HL-60/S4 (cell line): Measurements from ENCODE around the gene CRACR2B.

Source experiments
- in situ Hi-C: fragments of 300-500 bp; cut with MboI; formaldehyde crosslinking; loops from 2 replicates; pipeline ENCODE4 v1.14.3; 2022; ENCODE audit warnings: low sequenced_read_pairs

The CRACR2B gene

GRCh38 chr11:850775-851763 is 23.4 kb downstream of the CRACR2B start:
- in situ Hi-C loops = loop anchor here (25.0 kb wide), 1 partner anchor 211 kb away; the partner anchor contains the start of gene MUC2

GRCh38 chr11:852762-853161 is 25.0 kb downstream of the CRACR2B start:
- in situ Hi-C loops = loop anchor here (25.0 kb wide), 1 partner anchor 210 kb away; the partner anchor contains the start of gene MUC2

GRCh38 chr11:853682-854448 is 26.1 kb downstream of the CRACR2B start:
- in situ Hi-C loops = loop anchor here (25.0 kb wide), 1 partner anchor 208 kb away; the partner anchor contains the start of gene MUC2

GRCh38 chr11:854601-855329 is 27.0 kb downstream of the CRACR2B start:
- in situ Hi-C loops = loop anchor here (25.0 kb wide), 1 partner anchor 208 kb away; the partner anchor contains the start of gene MUC2

GRCh38 chr11:855330-855674 is 27.6 kb downstream of the CRACR2B start:
- in situ Hi-C loops = loop anchor here (25.0 kb wide), 1 partner anchor 207 kb away; the partner anchor contains the start of gene MUC2

- in situ Hi-C loops = loop anchor here (25.0 kb wide), 1 partner anchor 207 kb away; the partner anchor contains the start of gene MUC2
Measured at GRCh38 chr11:855796-856195, 28.1 kb downstream of the CRACR2B start.

- in situ Hi-C loops = loop anchor here (25.0 kb wide), 1 partner anchor 206 kb away; the partner anchor contains the start of gene MUC2
Measured at GRCh38 chr11:856397-856796, 28.7 kb downstream of the CRACR2B start.

GRCh38 chr11:858053-858761 is 30.5 kb downstream of the CRACR2B start:
- in situ Hi-C loops = loop anchor here (25.0 kb wide), 1 partner anchor 204 kb away; the partner anchor contains the start of gene MUC2

GRCh38 chr11:858762-859339 is 31.1 kb downstream of the CRACR2B start:
- in situ Hi-C loops = loop anchor here (25.0 kb wide), 1 partner anchor 203 kb away; the partner anchor contains the start of gene MUC2

GRCh38 chr11:859394-860131 is 31.8 kb downstream of the CRACR2B start:
- in situ Hi-C loops = loop anchor here (25.0 kb wide), 1 partner anchor 203 kb away; the partner anchor contains the start of gene MUC2

GRCh38 chr11:860234-861104 is 32.8 kb downstream of the CRACR2B start:
- in situ Hi-C loops = loop anchor here (25.0 kb wide), 1 partner anchor 202 kb away; the partner anchor contains the start of gene MUC2

GRCh38 chr11:861105-861479 is 33.4 kb downstream of the CRACR2B start:
- in situ Hi-C loops = loop anchor here (25.0 kb wide), 1 partner anchor 201 kb away; the partner anchor contains the start of gene MUC2

GRCh38 chr11:862081-862661 is 34.5 kb downstream of the CRACR2B start:
- in situ Hi-C loops = loop anchor here (25.0 kb wide), 1 partner anchor 200 kb away; the partner anchor contains the start of gene MUC2

GRCh38 chr11:862696-863022 is 34.9 kb downstream of the CRACR2B start:
- in situ Hi-C loops = loop anchor here (25.0 kb wide), 1 partner anchor 200 kb away; the partner anchor contains the start of gene MUC2

- in situ Hi-C loops = loop anchor here (25.0 kb wide), 1 partner anchor 199 kb away; the partner anchor contains the start of gene MUC2
Measured at GRCh38 chr11:863023-863909, 35.5 kb downstream of the CRACR2B start.
